K562 (cell line): ENCODE data around the gene ELMO1. TPM values are rescaled to one million over a fixed set of nuclear protein-coding genes. Genes with fewer than 3 reads are reported as not detected.

ENCODE experiments used
- KDM5B ChIP-seq: fragments of 200-600 bp; sonication (generic); IDR thresholded peaks from 2 replicates; pipeline ENCODE4 v1.6.1; 2012; ENCODE audit warnings: low read depth, mild to moderate bottlenecking, moderate library complexity, low read length, control low read depth, inconsistent platforms; ENCODE audit not compliant: insufficient replicate concordance
- PCBP2 ChIP-seq: fragments of 200-400 bp; formaldehyde crosslinking; IDR thresholded peaks from 2 replicates; pipeline ENCODE4 v1.6.1; 2018; ENCODE audit warnings: low read length, low read depth, mild to moderate bottlenecking, moderate library complexity; ENCODE audit not compliant: poor library complexity, severe bottlenecking
- STAG1 ChIP-seq: sonication (generic); formaldehyde crosslinking; IDR thresholded peaks from 2 replicates; pipeline ENCODE4 v1.5.0; 2020; ENCODE audit warnings: missing genetic modification reagents, borderline replicate concordance
- U2AF2 ChIP-seq: fragments of 200-400 bp; formaldehyde crosslinking; optimal IDR thresholded peaks from 2 replicates; pipeline ENCODE3; 2017; ENCODE audit warnings: low read depth, mild to moderate bottlenecking, low read length
- ZBTB40 ChIP-seq, 2 experiments: fragments of 450-650 bp in 1 of 2; sonication (generic) in 1 of 2; formaldehyde crosslinking in 1 of 2; IDR thresholded peaks; 2 replicates each; pipeline versions ENCODE4 v1.7.1 to v1.9.0; 2016 to 2022; ENCODE audit warnings: inconsistent platforms in 1 of 2, mild to moderate bottlenecking in 1 of 2, missing genetic modification reagents in 1 of 2
- ZNF518B ChIP-seq: fragments of 250-450 bp; sonication (Bioruptor Pico); IDR thresholded peaks from 2 replicates; pipeline ENCODE4 v1.5.0; 2021; ENCODE audit warnings: mild to moderate bottlenecking, moderate library complexity
- polyA plus RNA-seq, 8 experiments: library from polyadenylated mRNA; depleted of rRNA in 4 of 8; stranded (reverse) in 5 of 8; unstranded in 3 of 8; fragments of >200 nt; fragmentation: Nextera tagmentation in 2 of 8; fragmentation: Illumina TruSeq in 1 of 8; extraction: Ambion mirVana in 2 of 8; extraction: Trizol in 1 of 8; gene quantifications; 2 replicates each; pipeline versions ENCODE4 v1.2.1 to v1.2.3, GENCODE V29; 2011 to 2014; ENCODE audit warnings: inconsistent platforms in 1 of 8, missing spikeins in 1 of 8
- total RNA-seq, 7 experiments: library from RNA; depleted of rRNA in 6 of 7; stranded (reverse); fragments of >200 nt in 6 of 7; fragmentation: Illumina TruSeq in 2 of 7; extraction: Trizol in 2 of 7; gene quantifications; 2 replicates each; pipeline versions ENCODE4 v1.2.1 to v1.2.3, GENCODE V29; 2011 to 2021; ENCODE audit warnings: low replicate concordance in 1 of 7

Gene ELMO1
- total and polyA plus RNA-seq, 9 of the 15 experiments (the other 6 are each of a cell fraction or from before 2014, with no cell fraction given) = 0.36 to 7.2 (median 3.6) TPM

GRCh38 chr7:36889182-36889581 is 559.5 kb downstream of the ELMO1 start (continued):
- TF ChIP-seq PCBP2 (no peak), KDM5B (no peak), STAG1 (CRISPR knock-in tag) (no peak), ZBTB40 (IDR thresholded peaks at IDR 0.05) (no peak), ZBTB40 (CRISPR knock-in tag; IDR thresholded peaks at IDR 0.05) (no peak), U2AF2 (no peak), ZNF518B (CRISPR knock-in tag) (no peak)
